HG03103 (cell line): Measurements from ENCODE around the gene TTC12.

Experiments used
- ATAC-seq: cut with Tn5 transposase; IDR thresholded peaks from one replicate; pipeline ENCODE4 v1.9.1; 2021; ENCODE audit warnings: low read depth; ENCODE audit not compliant: unreplicated experiment

Gene TTC12

DNA sequence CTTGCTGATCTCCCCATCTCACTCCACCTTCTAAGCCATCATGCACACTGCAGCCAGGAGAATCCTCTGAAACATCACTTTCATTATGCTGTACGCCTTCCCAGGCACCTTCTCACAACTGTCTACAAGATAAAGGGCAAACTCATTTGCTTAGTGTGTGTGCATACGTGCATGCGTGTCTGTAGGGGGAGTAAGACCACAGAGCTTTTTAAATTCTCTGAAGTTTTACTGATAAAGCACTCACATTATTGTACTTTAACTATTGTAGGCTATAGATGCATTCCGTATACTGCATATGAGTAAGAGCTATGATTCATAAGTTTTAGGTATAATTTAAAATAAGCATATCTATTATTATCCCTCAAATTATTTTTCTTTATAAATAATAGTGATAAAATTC is 57.9 kb downstream of the TTC12 start:
- no peak for ATAC-seq

- no peak for ATAC-seq
These were observed 58.9 kb downstream of the TTC12 start for GRCh38 chr11:113373306-113373705.

DNA sequence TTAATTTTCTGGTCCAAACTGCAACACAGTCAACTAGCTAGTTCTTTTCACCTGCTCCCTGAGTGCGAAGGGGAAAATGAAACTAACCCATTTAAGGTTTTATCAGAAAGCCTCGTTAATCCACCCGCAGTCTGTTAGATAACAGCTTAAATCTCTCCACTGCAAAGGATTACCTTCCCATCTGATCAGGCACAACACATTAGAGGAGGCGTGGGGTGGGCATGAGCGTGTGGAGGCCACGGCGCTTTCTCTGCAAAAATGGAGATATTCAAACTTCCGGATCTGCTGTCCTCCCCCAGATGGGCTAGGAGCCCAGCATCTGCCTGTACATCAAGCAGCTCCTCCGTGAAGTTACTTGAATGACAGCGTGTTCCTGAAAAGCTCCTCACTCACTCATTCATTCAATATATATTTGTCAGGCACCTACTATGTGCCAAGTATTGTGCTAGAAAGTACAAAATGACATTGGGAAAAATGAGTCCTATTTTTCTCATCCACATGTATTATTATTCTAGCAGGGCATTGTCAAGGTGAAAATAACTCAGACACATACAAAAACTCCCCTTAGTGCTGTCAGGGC is 59.7 kb downstream of the TTC12 start:
- ATAC-seq = no peak

DNA sequence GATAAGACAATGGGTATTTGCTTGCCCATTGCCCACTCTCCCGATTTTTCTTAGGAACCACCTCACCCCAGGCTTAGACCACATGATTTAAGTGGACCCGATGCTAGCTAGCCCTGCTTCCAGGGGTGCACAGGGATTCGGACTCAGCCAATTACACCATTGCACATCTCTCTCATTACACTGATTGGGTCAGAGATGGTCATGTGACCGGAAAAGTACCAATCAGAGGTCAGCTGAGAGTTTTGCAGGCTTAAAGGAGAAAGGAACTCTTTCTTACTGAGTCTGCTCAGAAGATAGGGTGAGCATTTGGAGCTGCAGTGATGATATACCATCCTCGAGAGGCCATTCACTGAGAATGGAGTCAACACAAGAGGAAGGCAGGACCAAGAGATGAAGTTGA is 61.0 kb downstream of the TTC12 start:
- ATAC-seq = no peak

GRCh38 chr11:113376156-113376555 is 61.8 kb downstream of the TTC12 start:
- no peak for ATAC-seq

- ATAC-seq = no peak
These were observed 63.5 kb downstream of the TTC12 start for GRCh38 chr11:113377681-113378412.

DNA sequence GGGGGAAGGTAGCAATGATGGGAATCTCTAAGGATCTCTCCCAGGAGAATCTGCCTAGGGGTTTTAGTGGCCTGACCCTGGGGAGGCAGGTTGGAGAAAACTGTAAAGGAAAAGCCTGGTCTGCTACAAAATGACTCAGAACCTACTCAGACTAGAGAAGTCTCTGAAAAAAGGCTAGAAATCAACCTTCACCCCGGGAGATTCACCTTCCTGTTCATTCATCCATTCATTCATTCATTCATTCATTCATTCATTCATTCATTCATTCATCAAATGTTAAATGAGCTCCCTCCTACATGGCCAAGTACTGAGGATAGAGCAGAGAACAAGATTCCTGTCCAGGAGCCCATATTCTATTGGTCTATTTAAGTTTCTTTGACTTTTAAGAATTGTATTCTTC is 64.3 kb downstream of the TTC12 start:
- no peak for ATAC-seq

DNA sequence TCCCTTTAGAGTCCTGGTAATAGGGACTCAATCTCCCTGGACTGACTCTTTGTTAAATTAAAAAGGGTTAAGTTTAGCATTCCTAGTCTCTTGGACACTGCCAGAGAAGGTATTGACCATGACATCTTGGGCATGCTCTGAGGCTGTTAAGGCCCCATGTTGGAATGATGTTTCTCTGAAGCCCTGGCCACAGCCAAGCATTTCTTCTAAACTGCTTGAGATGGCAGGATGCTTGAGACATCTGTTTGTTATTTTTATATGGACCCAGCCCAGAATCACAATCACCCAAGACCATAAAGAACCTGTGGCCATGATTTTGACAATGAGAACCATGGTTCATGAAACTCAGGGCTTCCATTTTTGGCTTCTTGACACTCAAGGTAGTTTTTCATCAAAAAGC is 67.7 kb downstream of the TTC12 start:
- ATAC-seq = no peak

DNA sequence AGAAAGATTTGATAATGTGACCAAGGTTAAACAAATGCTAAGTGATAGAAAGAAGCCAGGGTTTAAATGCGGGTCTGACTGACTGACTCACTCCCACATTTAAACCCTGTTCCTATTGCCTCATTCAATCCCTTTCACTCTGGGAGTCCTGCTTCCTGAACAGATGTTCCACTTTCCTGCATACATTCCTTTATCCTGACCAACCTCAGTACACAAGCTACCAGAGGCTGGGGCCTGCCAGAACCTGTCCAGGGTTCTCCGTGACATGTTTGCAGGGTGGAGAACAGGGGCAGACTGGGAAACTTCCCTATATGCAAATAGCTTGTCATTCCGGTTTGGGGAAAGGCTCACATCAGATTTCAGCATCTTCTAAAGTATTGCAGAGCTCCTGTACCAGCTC is 70.2 kb downstream of the TTC12 start:
- no peak for ATAC-seq

DNA sequence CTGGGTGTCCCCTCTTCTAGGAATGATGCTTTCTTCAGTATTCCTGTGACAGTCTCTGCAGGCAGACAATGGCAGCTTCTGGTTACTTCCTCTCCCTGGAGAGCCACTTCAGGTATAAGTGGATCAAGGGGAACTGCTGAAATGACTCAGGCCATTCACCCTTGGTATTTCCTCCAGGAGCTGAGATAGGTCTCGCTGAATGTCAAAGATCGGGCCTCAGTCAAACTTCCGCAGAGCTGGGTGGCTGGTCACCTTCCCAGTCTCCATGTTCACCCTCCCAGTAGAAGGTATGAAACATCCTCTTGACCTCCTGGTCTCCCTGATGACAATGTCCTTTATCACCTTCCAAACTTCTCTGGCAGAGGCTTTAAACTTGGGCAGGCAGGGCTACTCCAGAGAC is 71.4 kb downstream of the TTC12 start:
- no peak for ATAC-seq

- ATAC-seq = no peak
These were observed 72.5 kb downstream of the TTC12 start for GRCh38 chr11:113386866-113387265.

GRCh38 chr11:113387605-113388211 is 73.3 kb downstream of the TTC12 start, which contains the start of gene ANKK1:
ANKK1 (plus strand) TSS chr11:113387779; CDS start chr11:113387885, 106 bp downstream.
- no peak for ATAC-seq

- no peak for ATAC-seq
These were observed 74.9 kb downstream of the TTC12 start for GRCh38 chr11:113389272-113389671.

DNA sequence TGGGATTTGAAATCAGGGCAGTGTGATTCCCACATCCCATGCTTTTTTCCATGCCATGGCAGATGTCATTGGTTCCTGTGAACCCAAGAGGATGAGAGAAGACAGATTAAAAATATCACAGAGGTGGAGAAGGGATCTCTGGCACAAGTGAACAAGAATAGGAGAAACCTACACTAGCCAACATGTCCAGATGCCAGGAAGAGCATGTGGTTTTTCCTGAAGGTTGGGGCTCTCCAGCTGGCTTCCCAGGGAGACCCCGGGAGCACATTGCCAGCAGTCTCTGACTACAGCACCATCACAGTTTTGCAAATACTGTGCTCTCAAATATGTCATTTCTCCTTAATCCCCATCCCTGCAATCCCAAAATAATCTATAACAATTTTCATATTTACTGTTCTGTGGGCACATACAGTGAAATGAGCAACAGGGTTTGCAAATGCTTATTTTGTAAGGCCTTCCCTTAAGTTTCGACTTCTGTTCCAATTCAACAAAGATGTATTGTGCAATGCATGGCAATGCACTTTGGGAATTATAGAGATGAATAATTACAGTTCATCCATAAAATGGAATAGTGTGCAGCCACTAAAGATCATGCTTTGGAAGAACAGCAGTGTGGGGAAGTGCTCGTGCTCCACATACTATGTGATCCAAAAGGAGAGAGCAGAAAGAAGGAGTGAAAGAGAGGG is 78.0 kb downstream of the TTC12 start:
- no peak for ATAC-seq

- ATAC-seq = no peak
These were observed 79.2 kb downstream of the TTC12 start for GRCh38 chr11:113393501-113393985.

DNA sequence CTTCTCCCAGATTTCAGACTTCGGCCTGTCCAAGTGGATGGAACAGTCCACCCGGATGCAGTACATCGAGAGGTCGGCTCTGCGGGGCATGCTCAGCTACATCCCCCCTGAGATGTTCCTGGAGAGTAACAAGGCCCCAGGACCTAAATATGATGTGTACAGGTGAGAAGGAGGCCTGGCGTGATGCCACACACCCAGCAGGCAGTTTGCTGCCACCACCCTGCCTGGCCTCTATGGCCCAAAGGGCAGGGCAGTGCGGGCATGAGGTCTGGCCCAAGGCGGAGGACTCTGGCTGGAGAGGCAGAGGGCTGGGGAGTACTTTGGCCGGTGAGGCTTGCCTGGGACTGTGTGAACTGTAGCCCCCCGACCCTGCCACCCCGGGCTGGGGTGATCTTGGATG is 80.5 kb downstream of the TTC12 start:
- ATAC-seq = no peak

DNA sequence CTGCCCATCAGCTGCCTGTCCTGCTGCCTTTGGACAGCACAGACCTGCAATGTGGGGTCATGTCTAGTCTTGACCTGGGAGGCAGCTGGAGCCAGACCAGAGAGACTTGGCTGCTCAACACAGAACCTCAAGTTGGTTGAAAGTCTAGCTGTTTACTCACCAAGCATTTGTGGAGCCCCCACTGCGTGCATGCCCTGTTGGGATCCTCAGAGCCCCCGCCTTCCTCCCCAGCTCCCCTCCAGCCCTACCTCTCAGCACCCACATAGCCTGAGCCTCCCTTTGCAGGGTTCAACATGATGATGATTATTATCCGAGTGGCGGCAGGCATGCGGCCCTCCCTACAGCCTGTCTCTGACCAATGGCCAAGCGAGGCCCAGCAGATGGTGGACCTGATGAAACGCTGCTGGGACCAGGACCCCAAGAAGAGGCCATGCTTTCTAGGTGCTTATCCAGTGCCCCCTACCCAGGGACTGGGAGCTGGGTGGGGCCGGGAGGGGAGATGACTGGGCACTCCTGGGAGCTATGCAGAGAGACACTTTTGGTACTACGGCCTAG is 81.5 kb downstream of the TTC12 start:
- no peak for ATAC-seq

GRCh38 chr11:113396690-113397089 is 82.3 kb downstream of the TTC12 start:
- ATAC-seq = no peak

DNA sequence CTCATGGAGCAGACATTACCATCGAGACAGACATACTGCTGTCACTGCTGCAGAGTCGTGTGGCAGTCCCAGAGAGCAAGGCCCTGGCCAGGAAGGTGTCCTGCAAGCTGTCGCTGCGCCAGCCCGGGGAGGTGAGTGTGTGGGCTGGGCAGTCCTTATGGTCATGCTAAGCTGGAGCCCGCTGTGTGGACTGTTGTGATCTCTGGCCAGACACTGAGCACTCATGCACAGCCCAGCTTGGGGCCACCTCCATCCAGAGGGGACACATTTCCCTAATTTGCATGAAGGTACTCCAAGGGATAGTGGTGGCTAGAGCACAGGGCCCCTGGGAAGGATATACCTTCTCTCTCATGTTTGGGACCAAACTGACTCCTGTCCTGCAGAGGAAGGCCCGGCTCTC is 82.8 kb downstream of the TTC12 start:
- ATAC-seq = no peak

GRCh38 chr11:113397821-113398220 is 83.4 kb downstream of the TTC12 start:
- no peak for ATAC-seq
